Activated CD4-positive, alpha-beta T cell treated with anti-CD3 and anti-CD28 coated beads, Interleukin-2, amount 10 ng/mL, durations not matched to agents 24 days and 14 days (primary cell): ENCODE results near the gene CDC42BPA. TPM values are rescaled to one million over a fixed set of nuclear protein-coding genes. Genes with fewer than 3 reads are reported as not detected.

Experiments
- DNase-seq: peaks from one replicate; pipeline ENCODE4 v3.0.0; 2022
- H3K27ac Mint-ChIP-seq: one replicate; pipeline ENCODE4 v1.8.0; 2022; ENCODE audit warnings: mild to moderate bottlenecking, mixed read lengths
- H3K27me3 Mint-ChIP-seq: one replicate; pipeline ENCODE4 v1.8.0; 2022; ENCODE audit warnings: mixed read lengths
- H3K36me3 Mint-ChIP-seq: one replicate; pipeline ENCODE4 v1.8.0; 2022; ENCODE audit warnings: low read depth, mild to moderate bottlenecking, mixed read lengths
- H3K4me1 Mint-ChIP-seq: one replicate; pipeline ENCODE4 v1.8.0; 2021; ENCODE audit warnings: mixed read lengths
- H3K4me3 Mint-ChIP-seq: one replicate; pipeline ENCODE4 v1.8.0; 2022; ENCODE audit warnings: mild to moderate bottlenecking, moderate library complexity, mixed read lengths
- H3K9me3 Mint-ChIP-seq: one replicate; pipeline ENCODE4 v1.8.0; 2021; ENCODE audit warnings: mixed read lengths
- intact Hi-C: fragments of 100-400 bp; cut with micrococcal nuclease; formaldehyde crosslinking; loops from one replicate; pipeline ENCODE4 v1.15.1; 2023
- total RNA-seq: library from RNA; stranded (reverse); gene quantifications from 2 replicates; pipeline ENCODE4 v1.2.3, GENCODE V29; 2022

CDC42BPA gene
- total RNA-seq, 1 donor from 2014 or later, result 1.2 TPM

DNA sequence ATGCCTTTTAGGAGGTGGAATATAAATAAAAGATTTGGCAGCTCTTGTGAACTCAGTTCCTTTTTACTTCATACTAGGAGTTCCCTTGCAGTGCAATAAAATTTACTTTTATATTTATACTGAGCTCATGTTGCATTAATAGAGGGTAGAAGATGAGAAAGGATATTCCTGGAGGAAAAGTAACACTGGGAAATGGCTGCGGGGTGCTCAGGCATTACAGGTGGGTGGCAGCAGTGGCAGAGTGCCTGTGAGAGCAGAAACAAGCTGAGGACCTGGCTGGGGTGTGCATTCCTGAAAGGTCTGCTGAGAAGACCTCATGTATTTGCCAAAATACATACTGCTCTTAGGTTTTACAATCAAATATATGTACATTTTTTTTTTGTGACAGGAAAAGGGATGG, 251.3 kb downstream of the CDC42BPA start:
- Mint-ChIP-seq H3K36me3 (no peaks in the 10 kb centered on the region), H3K4me1 (peaks cover 4% of the 10 kb centered on the region), H3K9me3 (no peaks in the 10 kb centered on the region), H3K4me3 (no peak overlapping the region), H3K27me3 (peaks cover 15% of the 10 kb centered on the region), H3K27ac (no peak overlapping the region)
- DNase-seq, result no peak
- intact Hi-C loops, result no loop called here

DNA sequence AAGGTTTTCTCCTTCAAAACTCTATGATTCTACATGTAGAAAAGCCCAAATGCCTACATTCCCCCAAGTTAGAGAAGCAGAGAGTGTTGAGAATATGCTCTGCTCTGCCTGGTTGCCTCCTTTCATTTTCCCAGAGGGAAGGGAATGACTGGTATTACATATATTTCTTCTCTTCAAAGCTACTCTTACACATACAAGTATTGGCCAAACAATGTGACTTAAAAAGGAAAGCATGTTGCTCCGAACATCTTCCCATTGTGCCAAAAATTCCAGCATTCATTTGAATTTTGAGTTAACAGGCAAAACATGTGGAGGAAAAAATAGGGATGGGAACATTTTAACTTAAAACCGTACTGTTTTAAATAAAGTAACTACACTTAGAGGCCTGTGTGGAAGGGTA, 253.0 kb downstream of the CDC42BPA start:
- H3K4me3 Mint-ChIP-seq, result no peak overlapping the region

DNA sequence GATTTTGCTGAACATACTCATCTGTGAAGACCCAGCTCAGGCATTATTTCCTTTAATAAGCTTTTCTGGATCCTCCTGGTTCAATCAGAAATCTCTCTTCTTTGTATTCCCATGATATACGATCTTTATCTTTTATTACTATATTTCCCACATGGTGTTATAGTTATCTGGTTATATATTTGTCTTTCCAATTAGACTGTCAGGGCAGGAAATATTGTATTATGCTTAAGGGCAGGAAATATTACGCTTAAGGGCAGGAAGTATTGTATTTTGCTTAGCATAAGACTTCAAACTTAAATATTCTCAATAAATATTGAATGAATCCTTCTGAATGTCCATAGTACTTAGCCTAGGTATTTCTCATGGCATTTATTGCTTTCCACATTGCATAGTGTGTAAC, 256.0 kb downstream of the CDC42BPA start:
- no peaks in the 10 kb centered on the region for H3K36me3 Mint-ChIP-seq
- DNase-seq, result no peak
- H3K27me3 Mint-ChIP-seq, result peaks cover 11% of the 10 kb centered on the region
- no peak overlapping the region for H3K27ac Mint-ChIP-seq
- H3K4me1 Mint-ChIP-seq, result peaks cover 4% of the 10 kb centered on the region
- intact Hi-C loops, result no loop called here
- H3K9me3 Mint-ChIP-seq, result no peaks in the 10 kb centered on the region
- no peak overlapping the region for H3K4me3 Mint-ChIP-seq

More for the DNA sequence above, 253.0 kb downstream of the CDC42BPA start:
- no peak for DNase-seq
- Mint-ChIP-seq H3K36me3 (no peaks in the 10 kb centered on the region), H3K4me1 (peaks cover 4% of the 10 kb centered on the region), H3K27me3 (peaks cover 15% of the 10 kb centered on the region), H3K27ac (no peak overlapping the region), H3K9me3 (no peaks in the 10 kb centered on the region)
- intact Hi-C loops, result no loop called here

DNA sequence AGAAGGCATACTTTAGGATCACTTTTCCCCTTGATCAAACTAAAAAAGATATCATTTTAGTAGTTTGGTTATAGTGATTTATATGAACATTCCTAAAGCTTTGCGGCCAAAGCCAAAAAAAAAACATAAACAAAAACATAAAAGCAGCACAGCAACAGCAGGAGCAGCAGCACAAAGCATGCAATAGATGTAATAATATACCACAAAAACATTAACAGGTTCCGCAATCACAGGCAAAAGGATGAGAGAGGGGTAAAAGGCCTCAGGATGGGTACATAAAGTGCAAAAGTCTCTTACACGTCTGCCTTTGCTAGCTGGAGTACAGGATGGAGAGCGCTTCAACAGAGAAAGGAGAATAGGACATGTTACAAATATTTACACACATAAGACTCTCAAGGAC, 259.2 kb downstream of the CDC42BPA start:
- Mint-ChIP-seq H3K4me3 (no peak overlapping the region), H3K27me3 (no peaks in the 10 kb centered on the region), H3K36me3 (no peaks in the 10 kb centered on the region), H3K9me3 (no peaks in the 10 kb centered on the region), H3K27ac (no peak overlapping the region), H3K4me1 (peaks cover 4% of the 10 kb centered on the region)
- DNase-seq, result no peak
- intact Hi-C loops, result no loop called here

DNA sequence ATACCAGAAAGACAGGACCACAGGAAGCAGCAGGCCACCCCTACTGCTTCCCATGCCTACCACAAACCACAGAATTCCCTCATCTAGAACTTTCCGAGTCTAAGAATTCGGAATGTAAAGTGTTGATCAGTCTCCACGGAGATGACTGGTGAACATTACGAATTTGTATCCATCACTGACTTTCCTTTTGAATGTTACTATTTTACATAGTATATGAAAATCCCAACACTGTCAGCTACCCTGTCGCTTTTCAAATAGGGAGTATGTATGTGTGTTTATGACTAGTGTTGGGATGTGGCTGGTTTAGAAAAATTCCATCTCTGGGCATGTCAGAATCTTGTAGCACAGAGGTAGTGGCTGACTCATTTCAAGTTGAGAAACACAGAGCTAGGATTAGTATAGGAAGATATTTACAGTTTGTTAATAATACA, 260.0 kb downstream of the CDC42BPA start:
- no peaks in the 10 kb centered on the region for H3K36me3 Mint-ChIP-seq
- peaks cover 4% of the 10 kb centered on the region for H3K4me1 Mint-ChIP-seq
- no peaks in the 10 kb centered on the region for H3K9me3 Mint-ChIP-seq
- no peak overlapping the region for H3K4me3 Mint-ChIP-seq
- H3K27me3 Mint-ChIP-seq, result no peaks in the 10 kb centered on the region
- no peak for DNase-seq
- intact Hi-C loops, result no loop called here
- H3K27ac Mint-ChIP-seq, result no peak overlapping the region

DNA sequence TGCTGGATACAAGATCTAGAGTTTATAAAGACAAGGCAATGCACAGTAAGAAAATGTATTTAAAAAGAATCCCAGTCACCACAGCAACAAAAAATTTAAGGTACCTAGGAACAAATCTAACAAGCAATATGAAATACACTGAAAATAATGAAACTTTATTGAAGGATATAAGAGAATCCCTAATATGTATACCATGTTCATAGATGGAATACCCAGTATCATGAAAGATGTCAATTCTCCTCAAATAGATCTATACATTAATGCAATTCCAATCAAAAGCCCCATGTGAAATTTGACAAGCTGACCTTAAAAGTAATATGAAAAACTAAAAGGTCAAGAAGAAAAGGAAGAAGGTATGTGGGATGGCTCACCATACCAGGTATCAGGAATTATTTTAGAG, 269.0 kb downstream of the CDC42BPA start:
- DNase-seq, result no peak
- Mint-ChIP-seq H3K4me1 (no peaks in the 10 kb centered on the region), H3K27ac (no peak overlapping the region), H3K9me3 (no peaks in the 10 kb centered on the region), H3K36me3 (no peaks in the 10 kb centered on the region), H3K27me3 (peaks cover 19% of the 10 kb centered on the region), H3K4me3 (no peak overlapping the region)
- intact Hi-C loops, result no loop called here

GRCh38 chr1:227043755-227044154, 274.5 kb downstream of the CDC42BPA start:
- Mint-ChIP-seq H3K27me3 (peaks cover 17% of the 10 kb centered on the region), H3K36me3 (no peaks in the 10 kb centered on the region), H3K27ac (no peak overlapping the region), H3K9me3 (no peaks in the 10 kb centered on the region), H3K4me3 (no peak overlapping the region), H3K4me1 (no peaks in the 10 kb centered on the region)
- intact Hi-C loops, result no loop called here
- DNase-seq, result no peak

GRCh38 chr1:227042292-227042691, 276.0 kb downstream of the CDC42BPA start:
- Mint-ChIP-seq H3K9me3 (no peaks in the 10 kb centered on the region), H3K27me3 (peaks cover 20% of the 10 kb centered on the region), H3K4me1 (no peaks in the 10 kb centered on the region), H3K4me3 (no peak overlapping the region), H3K36me3 (no peaks in the 10 kb centered on the region), H3K27ac (no peak overlapping the region)
- DNase-seq, result no peak
- intact Hi-C loops, result no loop called here

DNA sequence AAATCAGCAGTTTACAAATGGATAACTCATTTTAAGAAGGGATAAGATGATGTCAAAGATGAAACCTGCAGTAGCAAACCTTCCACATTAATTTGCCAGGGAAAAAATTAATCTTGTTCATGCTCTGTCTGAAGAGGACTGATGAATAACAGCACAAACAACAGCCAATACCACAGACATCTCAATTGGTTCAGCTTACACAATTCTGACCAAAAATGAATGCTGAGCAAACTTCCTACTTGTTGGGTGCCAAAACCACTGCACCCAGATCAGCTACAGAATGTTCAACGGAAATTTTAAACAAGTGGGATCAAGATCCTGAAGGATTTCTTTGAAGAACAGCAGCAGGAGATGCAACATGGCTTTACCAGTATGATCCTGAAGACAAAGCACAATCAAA, 279.9 kb downstream of the CDC42BPA start:
- Mint-ChIP-seq H3K4me3 (no peak overlapping the region), H3K27ac (no peak overlapping the region), H3K27me3 (peaks cover 12% of the 10 kb centered on the region), H3K4me1 (no peaks in the 10 kb centered on the region), H3K9me3 (no peaks in the 10 kb centered on the region), H3K36me3 (no peaks in the 10 kb centered on the region)
- intact Hi-C loops, result no loop called here
- DNase-seq, result no peak

DNA sequence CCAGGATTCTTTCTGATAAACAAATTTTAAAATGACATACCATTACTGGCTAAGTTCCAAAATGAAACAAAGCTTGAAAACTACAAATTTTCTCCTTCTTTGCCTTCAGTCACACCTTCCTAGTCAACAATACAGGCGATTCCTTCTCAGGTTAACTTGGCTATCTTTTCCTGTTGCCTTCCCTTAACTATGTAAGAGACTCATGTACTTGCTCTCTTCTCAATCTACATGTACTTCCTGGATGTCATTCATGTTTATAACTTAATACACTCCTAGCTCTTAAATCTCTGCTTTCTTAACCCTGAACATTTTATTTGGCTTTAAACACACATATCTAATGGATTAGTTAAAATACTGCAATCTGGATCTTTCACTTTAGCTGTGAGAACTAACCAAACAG, 281.2 kb downstream of the CDC42BPA start:
- no peak for DNase-seq
- no peaks in the 10 kb centered on the region for H3K36me3 Mint-ChIP-seq
- H3K27ac Mint-ChIP-seq, result no peak overlapping the region

GRCh38 chr1:227035316-227035715, 283.0 kb downstream of the CDC42BPA start:
- intact Hi-C loops, result no loop called here
- no peak for DNase-seq
- H3K27ac Mint-ChIP-seq, result no peak overlapping the region
- no peaks in the 10 kb centered on the region for H3K4me1 Mint-ChIP-seq
- no peaks in the 10 kb centered on the region for H3K36me3 Mint-ChIP-seq
- H3K4me3 Mint-ChIP-seq, result no peak overlapping the region
- H3K9me3 Mint-ChIP-seq, result no peaks in the 10 kb centered on the region
- peaks cover 3% of the 10 kb centered on the region for H3K27me3 Mint-ChIP-seq

More for the DNA sequence above, 281.2 kb downstream of the CDC42BPA start:
- intact Hi-C loops, result no loop called here
- H3K4me1 Mint-ChIP-seq, result no peaks in the 10 kb centered on the region
- no peak overlapping the region for H3K4me3 Mint-ChIP-seq
- no peaks in the 10 kb centered on the region for H3K9me3 Mint-ChIP-seq
- peaks cover 9% of the 10 kb centered on the region for H3K27me3 Mint-ChIP-seq

DNA sequence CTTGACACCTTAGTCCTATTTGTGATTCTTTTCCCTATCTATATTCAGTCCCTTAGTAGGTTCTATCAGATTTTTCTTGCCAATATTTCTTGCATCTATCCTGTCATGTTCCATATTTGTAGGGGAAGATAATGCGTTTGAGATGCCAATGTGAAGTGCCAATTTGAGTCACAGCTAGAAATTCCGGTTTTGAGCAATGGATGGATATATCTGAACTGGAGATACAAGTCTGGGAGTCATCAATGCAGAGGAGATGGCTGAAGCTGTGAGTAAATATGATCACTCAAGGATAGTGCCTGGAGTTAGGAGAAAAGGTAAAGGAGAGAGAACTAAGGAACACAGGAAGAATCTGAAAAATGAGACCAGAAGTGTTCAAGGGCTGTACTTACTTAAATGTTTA, 284.4 kb downstream of the CDC42BPA start:
- H3K27me3 Mint-ChIP-seq, result peaks cover 3% of the 10 kb centered on the region
- intact Hi-C loops, result no loop called here
- no peaks in the 10 kb centered on the region for H3K4me1 Mint-ChIP-seq
- H3K36me3 Mint-ChIP-seq, result no peaks in the 10 kb centered on the region
- H3K9me3 Mint-ChIP-seq, result no peaks in the 10 kb centered on the region
- H3K27ac Mint-ChIP-seq, result no peak overlapping the region
- no peak for DNase-seq
- no peak overlapping the region for H3K4me3 Mint-ChIP-seq

- H3K4me3 Mint-ChIP-seq, result no peak overlapping the region
- H3K9me3 Mint-ChIP-seq, result no peaks in the 10 kb centered on the region
- intact Hi-C loops, result no loop called here
- no peaks in the 10 kb centered on the region for H3K4me1 Mint-ChIP-seq
- no peaks in the 10 kb centered on the region for H3K36me3 Mint-ChIP-seq
- DNase-seq, result no peak
- H3K27me3 Mint-ChIP-seq, result no peaks in the 10 kb centered on the region
- H3K27ac Mint-ChIP-seq, result no peak overlapping the region
These were observed 285.9 kb downstream of the CDC42BPA start for GRCh38 chr1:227032396-227032795.

GRCh38 chr1:227016990-227017389, 301.3 kb downstream of the CDC42BPA start:
- Mint-ChIP-seq H3K36me3 (no peaks in the 10 kb centered on the region), H3K27me3 (peaks cover 7% of the 10 kb centered on the region)

GRCh38 chr1:227010645-227011044, 307.6 kb downstream of the CDC42BPA start:
- peaks cover 13% of the 10 kb centered on the region for H3K27me3 Mint-ChIP-seq
- intact Hi-C loops, result no loop called here
- H3K4me1 Mint-ChIP-seq, result no peaks in the 10 kb centered on the region
- H3K9me3 Mint-ChIP-seq, result no peaks in the 10 kb centered on the region
- H3K4me3 Mint-ChIP-seq, result no peak overlapping the region
- no peak for DNase-seq
- H3K36me3 Mint-ChIP-seq, result no peaks in the 10 kb centered on the region
- no peak overlapping the region for H3K27ac Mint-ChIP-seq

More at GRCh38 chr1:227016990-227017389, 301.3 kb downstream of the CDC42BPA start:
- Mint-ChIP-seq H3K9me3 (no peaks in the 10 kb centered on the region), H3K4me1 (no peaks in the 10 kb centered on the region), H3K4me3 (no peak overlapping the region), H3K27ac (no peak overlapping the region)
- DNase-seq, result no peak
- intact Hi-C loops, result no loop called here
